K562 (cell line): ENCODE data around the gene LMLN. TPM values are rescaled to one million over a fixed set of nuclear protein-coding genes. Genes with fewer than 3 reads are reported as not detected.
"Not testable (repeated sequence)": the region's sequence is repeated elsewhere in the genome, so short reads cannot be mapped to it uniquely, and the experiment has no call there.

Experiments
- ATAC-seq: fragments of 200-7000 bp; cut with Tn5 transposase; 3 replicates; pipeline ENCODE4 v1.9.1; 2020; ENCODE audit warnings: moderate library complexity
- BruUV-seq: library from RNA; stranded (reverse); fragments of 400-500 nt; replicated peaks from 2 replicates; lab custom pipeline; 2021; lab: Mats Ljungman, UMichigan
- CTCF ChIA-PET: fragments of 300-600 bp; formaldehyde crosslinking; extraction: SDS; loops from one replicate; lab custom pipeline; 2021; ENCODE audit warnings: low intra/inter-chr PET ratio; lab: Yijun Ruan, JAX
- POLR2A ChIA-PET: fragments of 300-600, 350-650 bp; sonication (Branson Sonifier 250); formaldehyde crosslinking; extraction: SDS; loops from one replicate; lab custom pipeline; 2021; ENCODE audit warnings: antibody characterized with exemption, inconsistent platforms; lab: Yijun Ruan, JAX
- DNase-seq, 4 experiments: peaks; one replicate each; pipeline versions ENCODE4 v3.0.0 to v3.0.0-alpha.2; 2011 to 2018; ENCODE audit warnings: low spot score in 3 of 4, mixed read lengths in 3 of 4; ENCODE audit errors: extremely low read depth in 1 of 4
- FAIRE-seq: peaks from 2 replicates; lab custom pipeline; 2011; peaks lifted over from hg19 to GRCh38; lab: Jason Lieb, UNC
- H2AFZ ChIP-seq: 2 replicates; pipeline ENCODE4 v1.6.0; 2011; ENCODE audit warnings: low read depth, low read length, control low read depth, inconsistent platforms
- H3K27ac ChIP-seq: fragments of 200-600 bp; 3 replicates; pipeline ENCODE4 v1.8.0; 2011; ENCODE audit warnings: low read depth, mild to moderate bottlenecking, control low read depth, inconsistent platforms, low read length, moderate library complexity, mixed read lengths; ENCODE audit errors: extremely low read depth
- H3K27me3 ChIP-seq, 2 experiments: fragments of 300-600 bp in 1 of 2; 2 replicates in 1 of 2; 3 replicates in 1 of 2; pipeline versions ENCODE4 v1.6.0 to v1.8.0; 2011; ENCODE audit warnings: inconsistent platforms in 2 of 2, low read length in 2 of 2, mild to moderate bottlenecking in 1 of 2, mixed read lengths in 1 of 2, moderate library complexity in 1 of 2; ENCODE audit not compliant: control insufficient read depth in 2 of 2, insufficient read depth in 2 of 2
- H3K36me3 ChIP-seq: fragments of 300-600 bp; 3 replicates; pipeline ENCODE4 v1.8.0; 2011; ENCODE audit warnings: mild to moderate bottlenecking, low read length, inconsistent platforms; ENCODE audit not compliant: control insufficient read depth, insufficient read depth
- H3K4me1 ChIP-seq, 2 experiments: fragments of 200-600 bp in 1 of 2; replicated peaks in 1 of 2; 2 replicates in 1 of 2; 3 replicates in 1 of 2; pipeline versions ENCODE4 v1.5.1 to v1.8.0; 2011; ENCODE audit warnings: inconsistent platforms in 2 of 2, low read length in 2 of 2, mild to moderate bottlenecking in 1 of 2, mixed read lengths in 1 of 2, moderate library complexity in 1 of 2; ENCODE audit not compliant: control insufficient read depth in 2 of 2, insufficient read depth in 2 of 2
- H3K4me2 ChIP-seq: 2 replicates; pipeline ENCODE4 v1.6.1; 2011; ENCODE audit warnings: low read length, control low read depth, inconsistent platforms, mixed read lengths; ENCODE audit not compliant: insufficient read depth
- H3K4me3 ChIP-seq: fragments of 200-600 bp; sonication (generic), shearing (Covaris generic); 2 replicates; pipeline ENCODE4 v1.5.1; 2016; ENCODE audit warnings: control low read depth, inconsistent platforms
- H3K79me2 ChIP-seq: fragments of 200-600 bp; 3 replicates; pipeline ENCODE4 v1.8.0; 2011; ENCODE audit warnings: low read length, inconsistent platforms; ENCODE audit not compliant: control insufficient read depth, insufficient read depth
- H3K9ac ChIP-seq, 2 experiments: 2 replicates each; pipeline versions ENCODE4 v1.6.0 to v1.6.1; 2011; ENCODE audit warnings: low read depth in 2 of 2, low read length in 2 of 2, control low read depth in 1 of 2, inconsistent platforms in 1 of 2, mild to moderate bottlenecking in 1 of 2, mixed read lengths in 1 of 2; ENCODE audit not compliant: insufficient read depth in 1 of 2
- H3K9me1 ChIP-seq: one replicate; pipeline ENCODE4 v1.6.0; 2011; ENCODE audit warnings: inconsistent platforms, mild to moderate bottlenecking, low read length, moderate library complexity; ENCODE audit not compliant: control insufficient read depth, insufficient read depth
- H3K9me3 ChIP-seq: replicated peaks from 2 replicates; pipeline ENCODE4 v1.5.1; 2011; ENCODE audit warnings: low read depth, low read length, inconsistent platforms; ENCODE audit not compliant: control insufficient read depth, insufficient read depth
- H4K20me1 ChIP-seq: replicated peaks from 2 replicates; pipeline ENCODE4 v1.6.1; 2011; ENCODE audit warnings: low read length, inconsistent platforms, mixed read lengths; ENCODE audit not compliant: control insufficient read depth, insufficient read depth
- C11orf30 ChIP-seq: fragments of 450-650 bp; IDR thresholded peaks from 2 replicates; pipeline ENCODE4 v1.6.1; 2016; ENCODE audit warnings: low read depth, mild to moderate bottlenecking
- HMBOX1 ChIP-seq: sonication (generic); IDR thresholded peaks from 2 replicates; pipeline ENCODE4 v1.6.1; 2016
- ZNF316 ChIP-seq: fragments of 450-650 bp; IDR thresholded peaks from 2 replicates; pipeline ENCODE4 v1.6.1; 2016
- WGBS: fragments of 100-300 bp; shearing (Covaris generic); methylation state at CpG from one replicate; pipeline ENCODE4 v1.1.6; 2016; ENCODE audit warnings: low coverage, mixed read lengths; ENCODE audit not compliant: insufficient coverage; ENCODE audit errors: missing lambda C conversion rate; 5-methylcytosine and 5-hydroxymethylcytosine counted together
- in situ Hi-C: fragments of 300-500 bp; cut with MboI; formaldehyde crosslinking; loops from 4 replicates; pipeline ENCODE4 v1.15.0; 2018; ENCODE audit warnings: inconsistent platforms, mixed read lengths
- intact Hi-C: fragments of 100-400 bp; cut with micrococcal nuclease; formaldehyde crosslinking; loops from 2 replicates; pipeline ENCODE4 v1.14.2; 2022
- polyA plus RNA-seq, 8 experiments: library from polyadenylated mRNA; depleted of rRNA in 4 of 8; stranded (reverse) in 5 of 8; unstranded in 3 of 8; fragments of >200 nt; fragmentation: Nextera tagmentation in 2 of 8; fragmentation: Illumina TruSeq in 1 of 8; extraction: Ambion mirVana in 2 of 8; extraction: Trizol in 1 of 8; gene quantifications; 2 replicates each; pipeline versions ENCODE4 v1.2.1 to v1.2.3, GENCODE V29; 2011 to 2014; ENCODE audit warnings: inconsistent platforms in 1 of 8, missing spikeins in 1 of 8
- total RNA-seq, 7 experiments: library from RNA; depleted of rRNA in 6 of 7; stranded (reverse); fragments of >200 nt in 6 of 7; fragmentation: Illumina TruSeq in 2 of 7; extraction: Trizol in 2 of 7; gene quantifications; 2 replicates each; pipeline versions ENCODE4 v1.2.1 to v1.2.3, GENCODE V29; 2011 to 2021; ENCODE audit warnings: low replicate concordance in 1 of 7

Gene LMLN
- total and polyA plus RNA-seq, 9 of the 15 experiments (the other 6 are each of a cell fraction or from before 2014, with no cell fraction given) = 2.2 to 15.9 (median 6.9) TPM

- intact Hi-C loops, DNase-seq, FAIRE-seq: not testable (repeated sequence)
These were observed 38.4 kb upstream of the LMLN start for GRCh38 chr3:197921429-197922275.

More at GRCh38 chr3:197921429-197922275, 38.4 kb upstream of the LMLN start:
- H3K27me3 ChIP-seq, POLR2A ChIA-PET, H4K20me1 ChIP-seq, H3K36me3 ChIP-seq, H3K79me2 ChIP-seq, H3K9me3 ChIP-seq, H3K9ac ChIP-seq, CTCF ChIA-PET, H3K4me2 ChIP-seq, H2AFZ ChIP-seq, H3K4me3 ChIP-seq, ATAC-seq, H3K9me1 ChIP-seq, H3K27ac ChIP-seq, BruUV-seq, in situ Hi-C loops, H3K4me1 ChIP-seq: not testable (repeated sequence)
- WGBS = 76% methylated on average over 21 of the region's 24 CpGs
- TF ChIP-seq C11orf30 = peak; percentile 27; the same call in 1 of the 2 replicates
- peak; percentile 55; the same call in 1 of the 2 replicates for TF ChIP-seq HMBOX1
- peak; percentile 57 for TF ChIP-seq ZNF316
